ENCODE results near the gene ZNF787.
A peak's percentile ranks its signal among the peaks of the same experiment; 100 is the strongest.

ZNF787 gene

DNA sequence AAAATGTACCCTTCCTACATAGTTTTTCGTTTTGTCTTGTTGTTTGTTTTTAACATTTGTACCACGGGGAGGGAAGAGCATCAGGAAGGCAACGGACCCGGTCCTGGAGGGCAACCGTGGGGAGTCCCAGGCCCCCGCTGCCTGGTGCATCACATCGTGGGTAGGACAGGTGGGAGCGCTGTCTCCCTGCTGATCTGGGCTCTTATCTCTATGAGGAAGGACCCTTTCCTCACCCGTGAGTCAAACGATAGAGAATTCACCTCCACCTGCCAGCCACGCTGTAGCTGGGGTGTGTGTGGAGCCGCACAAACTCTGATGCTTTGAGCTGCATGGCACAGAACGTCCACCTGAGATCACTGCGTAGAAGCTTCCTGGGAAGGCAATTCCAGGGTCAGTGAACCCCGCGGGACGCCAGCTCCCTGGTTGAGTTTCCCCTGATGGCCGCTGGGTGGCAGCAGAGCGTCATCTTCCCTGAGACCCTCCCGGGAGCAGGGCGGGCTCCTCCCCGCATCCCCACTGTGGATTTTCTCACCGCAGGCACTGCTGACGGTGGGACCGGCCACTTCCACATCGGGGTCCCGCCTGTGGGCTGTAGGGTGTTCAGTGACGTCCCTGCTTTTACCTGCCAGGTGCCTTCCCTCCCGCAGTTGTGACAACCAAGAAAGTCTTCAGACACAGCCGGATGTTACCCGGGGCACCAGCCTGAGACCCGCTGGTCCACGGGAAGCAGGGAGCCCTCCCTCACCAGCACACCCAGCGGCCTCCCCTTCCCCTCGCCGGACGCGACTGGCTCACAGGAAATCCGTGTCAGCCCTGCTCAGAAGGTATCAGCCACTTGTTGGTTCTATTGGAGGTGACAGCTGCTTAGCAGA lies 54.7 kb downstream of the ZNF787 start:
- Histone ChIP-seq H3K27me3 (ENCODE audit: insufficient read depth, low read depth) (no peaks in the 10 kb centered on the region), H2AFZ (ENCODE audit: low read depth) (peak overlapping the region; percentile 78), H3K27ac (no peak overlapping the region), H3K4me2 (peak overlapping the region; percentile 65), H3K9ac (peak overlapping the region; percentile 23; the same call in 1 of the 2 replicates), H3K4me3 (IDR thresholded peaks at IDR 0.05; ENCODE audit: insufficient read depth, low read depth, low read length) (no peak overlapping the region), H3K36me3 (ENCODE audit: insufficient read depth) (no peaks in the 10 kb centered on the region), H3K79me2 (ENCODE audit: insufficient read depth, low read depth) (no peaks in the 10 kb centered on the region), H4K20me1 (ENCODE audit: insufficient read depth) (no peaks in the 10 kb centered on the region), H3K4me1 (ENCODE audit: low read depth, poor library complexity, severe bottlenecking) (peaks cover 32% of the 10 kb centered on the region)
- TF ChIP-seq, protein P1, sequence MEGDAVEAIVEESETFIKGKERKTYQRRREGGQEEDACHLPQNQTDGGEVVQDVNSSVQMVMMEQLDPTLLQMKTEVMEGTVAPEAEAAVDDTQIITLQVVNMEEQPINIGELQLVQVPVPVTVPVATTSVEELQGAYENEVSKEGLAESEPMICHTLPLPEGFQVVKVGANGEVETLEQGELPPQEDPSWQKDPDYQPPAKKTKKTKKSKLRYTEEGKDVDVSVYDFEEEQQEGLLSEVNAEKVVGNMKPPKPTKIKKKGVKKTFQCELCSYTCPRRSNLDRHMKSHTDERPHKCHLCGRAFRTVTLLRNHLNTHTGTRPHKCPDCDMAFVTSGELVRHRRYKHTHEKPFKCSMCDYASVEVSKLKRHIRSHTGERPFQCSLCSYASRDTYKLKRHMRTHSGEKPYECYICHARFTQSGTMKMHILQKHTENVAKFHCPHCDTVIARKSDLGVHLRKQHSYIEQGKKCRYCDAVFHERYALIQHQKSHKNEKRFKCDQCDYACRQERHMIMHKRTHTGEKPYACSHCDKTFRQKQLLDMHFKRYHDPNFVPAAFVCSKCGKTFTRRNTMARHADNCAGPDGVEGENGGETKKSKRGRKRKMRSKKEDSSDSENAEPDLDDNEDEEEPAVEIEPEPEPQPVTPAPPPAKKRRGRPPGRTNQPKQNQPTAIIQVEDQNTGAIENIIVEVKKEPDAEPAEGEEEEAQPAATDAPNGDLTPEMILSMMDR (conservative IDR thresholded peaks at IDR 0.05; ENCODE audit: low read depth, low read length) = peak; percentile 96

DNA sequence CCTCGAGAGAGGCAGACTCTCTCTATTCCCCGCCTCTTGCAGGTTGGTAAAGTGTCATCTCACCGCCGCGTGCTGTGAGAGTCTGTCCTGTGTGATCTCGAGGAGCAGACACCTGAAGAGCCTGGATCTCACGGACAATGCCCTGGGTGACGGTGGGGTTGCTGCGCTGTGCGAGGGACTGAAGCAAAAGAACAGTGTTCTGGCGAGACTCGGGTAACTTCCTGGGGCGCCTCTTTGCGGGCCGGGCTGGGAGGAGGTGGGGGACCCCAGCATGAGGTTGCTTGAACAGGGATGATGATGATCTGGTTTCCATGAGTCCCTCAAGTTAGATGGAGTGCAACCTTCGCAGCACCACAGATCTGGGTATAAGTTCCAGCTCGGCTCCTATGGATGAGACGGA lies 67.5 kb downstream of the ZNF787 start:
- Histone ChIP-seq H3K27me3 (ENCODE audit: insufficient read depth, low read depth) (no peaks in the 10 kb centered on the region), H3K4me2 (no peak overlapping the region), H3K9ac (no peak overlapping the region), H3K4me1 (ENCODE audit: low read depth, poor library complexity, severe bottlenecking) (no peaks in the 10 kb centered on the region), H4K20me1 (ENCODE audit: insufficient read depth) (no peaks in the 10 kb centered on the region), H3K36me3 (ENCODE audit: insufficient read depth) (no peaks in the 10 kb centered on the region), H3K27ac (no peak overlapping the region), H3K4me3 (IDR thresholded peaks at IDR 0.05; ENCODE audit: insufficient read depth, low read depth, low read length) (no peak overlapping the region), H3K79me2 (ENCODE audit: insufficient read depth, low read depth) (no peaks in the 10 kb centered on the region), H2AFZ (ENCODE audit: low read depth) (no peak overlapping the region)
- TF ChIP-seq, protein P1 (conservative IDR thresholded peaks at IDR 0.05; ENCODE audit: low read depth, low read length) = no peak
